Left renal pelvis (tissue), 4 donors: ENCODE results near the gene LIMCH1. TPM values are rescaled to one million over a fixed set of nuclear protein-coding genes. Genes with fewer than 3 reads are reported as not detected.

ENCODE experiments used
- DNase-seq, 4 donors: peaks; one replicate each; pipeline ENCODE4 v3.0.0-alpha.2; 2013; ENCODE audit warnings: low read depth in 4 of 4, low spot score in 3 of 4
- polyA plus RNA-seq, 4 donors: library from polyadenylated mRNA; unstranded; fragments of 120-200 nt; gene quantifications; one replicate each; pipeline ENCODE4 v1.2.1, GENCODE V29; 2013; ENCODE audit not compliant: insufficient read length in 4 of 4

LIMCH1 gene
- polyA plus RNA-seq, 4 donors: 42.6 to 125 (median 105) TPM

DNA sequence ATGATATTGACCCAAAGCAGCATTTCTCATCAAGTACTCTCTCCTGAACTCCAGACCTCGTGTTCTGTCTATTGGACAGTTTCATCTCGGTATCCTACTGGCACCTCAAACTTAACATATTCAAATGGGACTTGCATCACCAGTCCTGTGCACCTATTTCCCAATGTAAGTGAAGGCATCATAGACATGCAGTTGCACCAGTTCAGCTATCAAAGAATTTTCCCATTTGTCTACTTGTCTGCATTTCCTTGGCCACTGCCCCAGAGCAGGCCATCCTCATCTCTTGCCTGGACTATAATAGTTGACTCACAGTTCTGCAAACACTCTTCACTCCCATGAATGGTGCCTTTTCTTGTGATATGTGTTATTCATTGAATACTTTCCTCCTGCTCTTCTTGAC lies 11.3 kb upstream of the LIMCH1 start:
- DNase-seq: no peak

DNA sequence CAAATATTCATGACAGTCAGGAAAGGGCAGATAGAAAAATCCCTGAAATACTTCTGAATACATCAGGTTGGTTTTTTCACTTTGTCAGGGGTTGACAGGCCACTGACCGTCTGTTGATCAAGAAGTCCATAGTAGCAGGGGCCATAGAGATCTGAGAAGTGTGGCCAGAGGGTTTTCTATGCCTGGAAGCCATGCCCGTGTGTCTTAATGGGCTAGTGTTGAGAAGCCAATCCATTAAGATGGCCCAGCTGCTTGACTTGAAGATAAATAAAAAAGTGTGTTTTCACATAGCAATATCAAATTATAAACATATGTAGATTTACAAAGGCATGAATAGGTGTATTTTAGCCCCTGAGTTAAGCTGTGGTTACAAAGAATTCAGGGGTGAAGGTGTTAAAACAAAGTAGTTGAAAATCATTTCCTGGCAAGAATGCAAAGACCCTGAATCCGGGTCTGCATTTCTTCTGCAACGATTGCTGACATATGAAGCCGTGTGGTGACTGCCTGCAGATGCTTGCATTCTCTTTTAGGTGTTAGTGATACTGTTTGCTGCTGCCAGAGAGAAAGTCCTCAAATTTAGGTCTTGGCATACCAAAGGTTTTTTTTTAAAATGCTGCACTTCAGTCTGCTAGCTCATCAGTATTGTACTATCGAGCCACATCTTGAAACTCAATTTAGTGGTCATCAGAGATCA lies 9.3 kb upstream of the LIMCH1 start:
- no peak for DNase-seq

DNA sequence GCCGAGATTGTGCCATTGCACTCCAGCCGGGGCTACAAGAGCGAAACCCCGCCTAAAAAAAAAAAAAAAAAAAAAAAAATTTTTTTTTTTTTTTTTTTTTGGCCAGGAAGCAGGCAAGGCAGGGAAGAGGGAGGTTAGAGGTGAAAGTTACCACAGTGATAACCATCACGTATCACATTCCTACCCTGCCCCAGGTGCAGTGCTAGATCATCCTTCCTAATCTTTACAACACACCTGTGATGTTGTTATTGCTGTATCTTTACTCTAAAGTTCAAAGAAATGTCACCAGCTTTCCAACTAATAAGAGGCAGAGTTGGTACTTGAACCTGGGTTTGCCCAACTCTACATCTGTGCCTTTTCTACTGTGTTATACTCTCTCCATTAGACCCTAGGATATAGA lies 7.2 kb upstream of the LIMCH1 start:
- DNase-seq: no peak

DNA sequence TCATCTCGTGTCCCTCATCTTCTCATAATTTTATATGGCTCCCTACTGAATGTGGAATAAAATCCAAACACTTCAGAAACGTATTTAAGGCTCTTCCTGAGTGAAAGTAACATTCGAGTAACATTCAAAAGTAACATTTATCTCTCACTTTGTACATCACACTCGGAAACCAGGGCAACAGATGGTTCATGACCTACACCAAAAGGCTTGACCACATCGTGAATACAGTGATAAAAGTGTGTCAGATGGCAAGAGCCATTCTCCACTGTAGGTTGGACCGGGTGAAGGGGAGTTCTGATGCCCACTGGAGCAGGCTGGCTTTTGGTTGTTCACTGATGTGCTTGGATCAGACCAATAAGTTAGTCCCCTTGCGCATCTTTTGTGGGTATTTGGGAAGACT lies 5.6 kb upstream of the LIMCH1 start:
- no peak for DNase-seq

DNA sequence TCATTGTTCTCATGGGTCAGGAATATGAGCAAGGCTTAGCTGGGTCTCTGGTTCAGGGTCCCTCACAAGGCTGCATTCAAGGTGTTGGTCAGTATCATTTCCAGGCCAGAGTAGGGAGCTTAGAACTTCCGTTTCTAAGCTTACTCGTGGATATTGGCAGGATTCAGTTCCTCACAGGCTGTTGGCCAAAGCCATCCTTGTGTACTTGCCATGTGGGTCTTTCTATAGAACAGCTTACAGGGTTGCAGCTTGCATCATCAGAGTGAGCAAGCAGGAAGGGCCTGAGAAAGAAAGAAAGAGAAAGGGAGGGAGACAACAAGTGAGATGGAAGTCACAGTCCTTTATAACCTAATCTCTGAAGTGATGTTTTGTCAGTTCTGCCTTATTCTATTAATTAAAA lies 5.1 kb upstream of the LIMCH1 start:
- DNase-seq: no peak

DNA sequence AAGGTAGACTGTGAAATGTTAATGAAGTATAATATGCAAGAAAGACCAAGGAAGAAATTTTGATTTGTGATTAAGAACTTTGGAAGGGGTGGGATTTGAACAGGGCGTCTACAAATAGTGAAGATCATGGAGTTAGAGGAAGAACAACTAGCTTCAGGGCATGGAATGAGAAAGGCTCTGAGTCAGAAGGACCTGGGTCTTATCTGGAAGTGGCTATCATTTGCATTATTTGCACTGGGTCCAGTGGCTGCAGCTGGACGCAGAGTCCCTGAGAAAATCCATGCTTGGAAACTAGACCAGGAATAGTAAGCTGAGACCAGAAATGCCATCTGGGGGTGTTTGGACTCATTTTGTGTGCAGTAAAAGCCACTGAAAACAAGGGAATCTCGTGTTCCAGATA lies 4.3 kb upstream of the LIMCH1 start:
- no peak for DNase-seq

DNA sequence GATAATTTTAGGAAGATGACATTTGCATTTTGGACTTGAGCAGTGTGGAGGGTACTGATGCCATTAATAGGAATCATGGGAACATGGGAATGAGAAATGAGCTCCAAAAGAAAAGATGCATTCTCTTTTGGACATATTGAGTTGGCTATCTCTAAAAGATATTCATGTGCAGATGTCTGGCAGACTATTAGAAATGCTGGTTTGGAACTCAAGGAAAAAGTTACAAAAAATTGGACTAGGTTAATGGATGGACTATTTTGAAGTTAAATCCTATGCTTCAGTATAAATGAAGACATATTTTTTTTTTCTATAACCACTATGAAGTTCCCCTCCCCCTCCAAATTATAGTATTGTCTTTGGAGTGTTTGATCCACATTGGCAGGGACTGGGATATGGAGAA lies 3.6 kb upstream of the LIMCH1 start:
- no peak for DNase-seq

DNA sequence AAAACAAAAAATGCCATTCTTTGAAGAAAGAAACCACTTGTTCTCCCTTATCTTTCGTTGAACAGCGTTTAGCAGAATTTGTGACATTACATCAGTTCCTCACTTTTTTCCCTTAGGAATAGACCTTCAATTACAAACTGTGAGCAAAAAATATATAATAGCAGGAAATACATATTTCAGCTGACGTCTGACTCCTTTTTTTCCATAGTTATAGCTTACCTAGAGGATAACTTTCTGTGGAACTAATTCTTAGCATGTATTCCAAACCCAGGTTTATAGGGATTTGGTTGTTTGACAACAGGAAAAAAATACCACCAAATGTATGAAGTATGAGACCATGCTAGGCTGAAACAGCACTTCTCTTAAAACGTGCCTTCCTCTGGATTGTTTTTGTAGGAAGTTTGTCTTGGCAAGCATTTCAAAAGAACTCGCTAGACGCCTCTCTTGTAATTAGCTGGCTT lies 2.0 kb upstream of the LIMCH1 start:
- DNase-seq: no peak

DNA sequence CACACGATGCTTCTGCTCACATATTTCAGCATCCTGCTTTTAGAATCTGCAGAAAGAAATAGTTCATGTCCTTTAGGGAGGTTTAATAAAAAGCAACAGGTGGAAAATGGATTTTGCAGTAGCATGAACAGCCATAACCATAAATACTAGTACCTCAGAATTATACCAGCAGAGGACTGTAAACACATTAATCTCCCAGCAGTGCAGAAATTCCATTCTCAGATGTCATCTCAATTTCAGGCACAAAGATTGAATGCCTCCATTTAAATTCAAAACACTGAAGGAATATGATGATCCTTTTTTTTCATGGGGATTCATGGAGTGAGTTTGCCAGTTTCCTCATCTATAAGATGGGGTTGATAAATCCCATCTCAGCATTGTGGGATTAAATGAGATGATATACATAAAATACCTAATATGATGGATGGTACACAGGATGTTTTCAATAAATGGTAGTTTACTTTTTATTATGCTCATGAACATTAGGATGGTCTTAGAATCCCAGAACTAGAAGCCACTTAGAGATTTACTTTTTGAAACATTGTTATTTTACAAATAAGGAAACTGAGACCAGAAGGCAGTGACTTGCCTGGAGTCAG lies 566 bp upstream of the LIMCH1 start:
- DNase-seq: no peak

DNA sequence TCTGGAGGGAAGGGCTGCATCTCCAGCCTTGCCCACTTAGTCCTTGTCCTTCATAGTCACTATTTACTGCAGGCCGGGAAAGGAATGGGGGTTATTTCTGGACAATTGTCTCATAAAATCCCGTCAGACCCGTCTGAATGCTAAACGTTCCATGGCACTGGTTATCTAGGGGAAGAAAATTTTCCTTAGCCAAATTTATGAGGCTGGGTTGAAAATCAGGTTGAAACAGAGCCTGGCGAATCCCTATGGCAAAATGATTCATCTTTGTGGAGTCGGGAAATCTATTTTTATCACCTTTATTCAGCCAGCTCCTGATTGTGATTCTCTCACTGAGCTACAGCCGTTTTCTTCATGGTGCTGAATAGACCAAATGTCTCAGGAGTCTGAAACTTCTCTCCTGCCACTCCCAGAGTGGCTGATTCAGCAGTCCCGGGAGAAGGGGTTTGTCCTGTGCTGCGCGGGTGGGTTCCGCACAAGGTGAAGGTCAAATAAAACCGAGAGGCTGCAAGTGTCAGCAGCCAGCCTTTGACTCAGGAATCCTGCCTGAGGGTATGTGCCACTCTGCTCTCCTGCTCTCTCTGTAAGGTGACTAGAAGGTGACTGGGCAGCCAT lies 1.0 kb downstream of the LIMCH1 start:
- DNase-seq: no peak

DNA sequence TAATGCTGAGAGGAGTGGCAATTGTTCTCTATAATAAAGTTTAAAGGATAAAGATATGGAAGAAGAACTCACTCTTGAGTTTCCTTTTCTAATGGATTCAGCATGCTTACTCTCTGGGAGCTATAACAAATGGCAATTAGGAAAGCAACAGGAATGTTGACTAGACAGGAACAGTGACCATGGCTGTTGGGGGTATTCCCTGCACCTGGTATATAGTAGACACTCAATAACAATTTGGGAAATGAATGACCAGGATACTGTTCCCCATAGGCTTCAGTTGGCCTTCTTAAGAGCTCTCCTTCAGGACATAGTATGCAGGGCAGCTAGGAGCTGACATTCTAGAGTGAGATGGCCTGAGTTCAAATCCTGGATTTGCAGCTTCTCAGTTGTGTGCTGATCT lies 1.8 kb downstream of the LIMCH1 start:
- DNase-seq: no peak

DNA sequence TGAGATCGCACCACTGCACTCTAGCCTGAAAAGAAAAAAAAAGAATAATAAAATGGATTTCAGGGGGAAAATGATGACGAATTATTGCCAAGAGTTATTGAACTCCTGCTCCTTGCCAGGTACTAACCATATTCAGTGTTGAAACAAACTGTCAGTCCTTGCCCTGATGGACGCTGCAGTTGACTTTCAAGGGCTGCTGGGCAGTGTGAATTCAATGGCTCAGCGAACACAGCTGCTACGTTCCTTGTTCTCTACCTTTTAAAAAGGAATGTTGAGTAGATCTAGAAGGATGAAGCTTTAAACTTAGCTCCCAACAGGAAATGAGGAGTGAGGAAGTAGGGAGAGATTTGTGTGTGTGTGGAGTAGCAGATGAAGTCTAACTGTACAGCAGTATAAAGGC lies 2.7 kb downstream of the LIMCH1 start:
- no peak for DNase-seq

DNA sequence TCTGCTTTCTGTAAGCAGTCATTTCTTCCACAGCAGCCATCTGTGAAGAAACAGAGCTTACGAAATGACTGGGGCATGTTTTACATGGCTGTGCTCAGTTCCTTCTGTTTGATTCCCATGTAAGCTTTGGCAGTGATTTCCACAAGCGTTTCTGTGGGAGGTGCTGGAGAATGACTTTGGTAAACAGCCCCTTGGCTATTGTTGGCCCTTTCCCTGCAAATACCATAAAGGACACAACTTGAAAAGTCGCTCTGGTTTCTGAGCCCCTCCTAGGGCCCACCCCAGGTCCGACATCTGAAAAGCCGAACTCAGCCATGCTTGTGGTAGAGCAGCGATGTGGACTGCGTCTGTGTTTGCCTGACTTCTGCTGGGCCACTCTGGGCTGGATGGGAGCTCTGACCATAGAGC lies 3.7 kb downstream of the LIMCH1 start:
- no peak for DNase-seq

DNA sequence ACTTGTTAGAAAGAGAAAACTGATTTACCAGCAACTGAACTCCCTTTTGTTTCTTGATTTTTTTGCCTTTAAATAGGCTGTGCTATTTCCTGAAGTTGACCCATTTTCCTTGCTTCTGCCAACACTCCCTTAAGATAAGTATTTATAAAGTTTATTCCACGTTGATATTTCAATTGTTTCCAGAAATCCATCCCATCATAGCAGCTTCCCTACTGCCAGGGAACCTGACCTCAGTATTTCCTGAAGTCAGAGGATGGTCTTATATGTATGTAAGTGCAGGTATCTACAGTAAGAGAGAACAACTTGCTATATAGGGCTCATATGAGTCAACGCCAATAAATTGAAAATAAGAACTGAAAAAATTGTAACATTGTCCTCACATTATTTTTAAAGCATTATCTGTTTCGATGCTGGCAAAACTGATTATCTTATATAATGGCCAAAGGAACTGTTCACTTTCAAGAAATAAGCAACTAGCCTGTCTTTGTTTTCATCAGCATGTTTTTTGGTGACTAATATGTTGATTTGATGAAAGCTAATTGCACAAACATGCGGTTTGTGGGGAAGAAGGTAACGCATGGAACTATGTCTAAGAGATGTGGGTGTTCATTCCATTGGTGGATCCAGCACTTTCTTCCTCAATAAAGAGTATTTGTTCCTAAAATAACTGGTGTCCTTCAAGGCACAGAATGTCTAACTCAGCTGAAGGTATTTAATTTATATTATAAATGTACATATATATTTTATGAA lies 4.7 kb downstream of the LIMCH1 start:
- no peak for DNase-seq

DNA sequence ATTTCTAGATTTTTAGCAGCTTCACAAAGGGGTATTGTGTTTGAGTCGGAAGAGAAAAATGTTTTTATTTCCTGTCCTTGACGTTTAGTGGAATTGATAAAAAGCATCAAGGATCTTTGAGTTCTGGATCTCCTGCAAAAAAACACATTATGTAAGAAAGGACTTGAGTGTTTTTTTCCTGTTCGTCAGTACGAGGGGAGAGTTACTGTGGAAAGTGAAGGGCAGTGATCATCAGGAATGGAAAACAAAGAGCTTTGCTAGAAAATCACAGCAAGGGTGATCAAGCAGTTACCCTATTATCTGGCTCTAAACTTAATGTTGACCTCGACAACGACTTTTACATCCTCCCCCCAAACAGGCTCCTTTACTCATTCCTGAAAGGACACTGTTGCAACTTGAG lies 7.3 kb downstream of the LIMCH1 start:
- DNase-seq: no peak

DNA sequence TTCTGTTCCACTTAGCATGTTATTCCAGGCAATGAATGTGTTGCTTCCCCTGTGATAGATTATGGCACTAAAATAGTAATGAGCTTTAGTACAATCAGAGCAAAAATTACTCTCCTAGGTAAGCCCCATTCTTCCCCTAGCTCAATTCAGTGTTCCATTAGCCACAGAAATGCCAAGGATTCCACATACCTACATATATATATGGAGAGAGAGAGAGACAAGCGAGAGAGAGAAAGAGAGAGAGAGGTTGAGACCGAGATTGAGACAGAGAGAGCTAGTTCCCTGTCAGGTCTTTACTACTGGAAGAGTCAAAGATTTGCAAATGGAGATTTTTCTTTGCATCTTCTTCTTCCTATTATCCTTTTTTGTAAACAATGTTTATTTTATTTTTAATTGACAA lies 8.7 kb downstream of the LIMCH1 start:
- DNase-seq: no peak

DNA sequence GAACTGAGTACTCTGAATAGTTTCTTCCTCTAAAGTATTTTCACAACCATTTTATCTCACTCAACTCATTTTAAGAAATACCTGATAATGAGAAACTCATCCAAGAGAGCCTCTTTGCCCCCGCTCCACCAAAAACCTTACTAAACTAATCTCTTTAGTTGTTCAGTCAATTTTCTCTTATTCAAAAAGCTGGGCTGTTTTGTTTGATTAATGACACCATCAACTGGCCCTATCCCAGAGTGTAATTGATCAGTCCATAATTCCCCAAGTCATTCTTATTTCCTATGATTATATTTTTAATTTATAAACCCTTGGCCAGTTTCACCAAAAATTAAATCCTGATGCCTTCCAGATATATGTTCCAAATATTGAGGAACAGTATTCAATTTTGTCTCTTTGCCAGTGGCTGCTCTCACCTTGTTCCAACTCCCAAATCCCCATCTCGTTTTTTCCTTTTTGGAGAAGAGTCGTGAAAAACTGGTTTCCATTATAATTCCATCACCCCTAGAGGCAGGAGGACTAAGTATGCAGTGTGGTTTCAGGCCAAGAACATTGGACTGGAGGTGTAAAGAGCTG lies 10.4 kb downstream of the LIMCH1 start:
- no peak for DNase-seq

DNA sequence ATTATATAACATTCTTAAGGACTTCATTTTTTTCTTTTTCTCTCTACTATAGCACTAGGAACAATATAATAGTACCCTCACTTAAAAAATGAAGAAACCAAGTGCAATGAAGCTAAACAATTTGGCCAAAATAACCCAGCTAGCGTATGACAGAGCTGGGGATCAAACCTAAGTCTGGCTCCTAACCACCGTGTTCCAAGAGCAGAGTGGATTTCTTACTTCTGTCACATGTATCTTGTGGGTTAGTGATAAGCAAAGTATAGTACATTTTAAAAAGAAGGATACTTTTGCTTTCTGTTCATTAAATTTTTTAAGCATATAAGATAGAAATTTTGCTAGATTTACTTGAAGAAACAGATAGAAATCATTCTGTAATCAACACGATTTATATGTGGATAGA lies 11.5 kb downstream of the LIMCH1 start:
- no peak for DNase-seq

DNA sequence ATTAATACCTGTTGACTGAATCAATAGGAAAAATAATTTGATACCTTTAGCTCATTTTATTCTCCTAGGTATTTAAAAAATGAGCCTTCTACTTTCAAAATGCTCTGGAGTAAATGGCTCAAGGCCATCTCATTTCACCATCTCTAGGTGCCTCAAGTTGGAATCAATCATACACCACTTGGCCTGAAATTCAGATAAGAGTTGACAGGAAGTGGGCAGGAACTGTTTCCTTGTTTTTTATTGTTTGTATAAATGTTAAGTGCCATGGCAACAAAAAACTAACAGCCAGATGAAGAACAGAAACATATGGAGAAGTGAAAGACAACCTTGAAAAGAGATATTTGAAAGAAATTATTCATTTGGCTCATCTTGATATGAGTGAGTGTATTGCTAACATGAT lies 12.4 kb downstream of the LIMCH1 start:
- no peak for DNase-seq

DNA sequence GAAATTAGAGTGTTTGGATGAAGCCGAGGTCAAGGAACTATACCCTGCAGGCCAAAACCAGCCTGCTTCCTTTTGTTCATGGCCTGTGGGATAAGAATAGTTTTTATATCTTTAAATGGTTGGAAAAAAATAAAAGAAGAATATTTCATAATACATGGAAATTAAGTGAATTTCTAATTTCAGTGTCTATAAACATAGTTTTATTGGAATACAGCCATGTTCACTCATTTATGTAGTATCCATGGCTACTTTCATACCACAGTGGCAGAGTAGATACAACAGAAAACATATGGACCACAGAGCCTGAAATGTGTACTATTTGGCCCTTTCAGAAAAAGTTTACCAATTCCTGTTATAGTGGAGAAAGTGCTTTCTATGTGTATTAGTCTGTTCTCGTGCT lies 13.6 kb downstream of the LIMCH1 start:
- no peak for DNase-seq

DNA sequence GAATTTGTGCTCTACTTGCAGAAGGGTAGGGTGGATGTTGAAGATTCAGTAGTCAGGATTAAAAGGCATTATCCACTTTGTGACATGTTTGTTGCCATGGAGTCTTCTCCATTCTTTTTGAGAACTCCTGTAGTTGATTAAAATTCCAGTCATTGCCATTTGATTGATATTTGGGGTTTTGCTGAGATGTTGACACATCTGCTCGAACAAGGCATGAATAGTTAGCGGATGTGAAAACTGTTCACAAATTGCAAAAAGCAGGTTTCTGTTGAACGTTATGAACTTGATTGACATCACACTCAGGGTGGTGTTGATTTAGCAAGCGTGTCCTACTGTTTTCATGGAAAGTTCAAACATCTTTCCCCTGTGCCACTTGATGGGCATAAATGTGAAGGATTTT lies 16.9 kb downstream of the LIMCH1 start:
- no peak for DNase-seq
